NCI-H187 (cell line): Measurements from ENCODE around the gene RASL11A.
"Not testable (repeated sequence)": the region's sequence is repeated elsewhere in the genome, so short reads cannot be mapped to it uniquely, and the experiment has no call there.

Source experiments
- DNase-seq, 2 experiments: peaks; one replicate each; lab custom pipeline; 2025; lab: John Stamatoyannopoulos, UW

Gene RASL11A

GRCh38 chr13:27267596-27267995, 3.0 kb upstream of the RASL11A start:
- DNase-seq: no peak

GRCh38 chr13:27269114-27269665, 1.4 kb upstream of the RASL11A start:
- DNase-seq: no peak

- no peak for DNase-seq
Observed at GRCh38 chr13:27271570-27272096, 1.0 kb downstream of the RASL11A start.

- DNase-seq: no peak
Observed at GRCh38 chr13:27273658-27274425, 3.2 kb downstream of the RASL11A start.

GRCh38 chr13:27274631-27275030, 4.0 kb downstream of the RASL11A start:
- no peak for DNase-seq

- DNase-seq: no peak
Observed at GRCh38 chr13:27276188-27276587, 5.6 kb downstream of the RASL11A start.

GRCh38 chr13:27279506-27279905, 8.9 kb downstream of the RASL11A start:
- no peak for DNase-seq

GRCh38 chr13:27280009-27280656, 9.5 kb downstream of the RASL11A start:
- DNase-seq: no peak

- no peak for DNase-seq
Observed at GRCh38 chr13:27280841-27281240, 10.2 kb downstream of the RASL11A start.

- DNase-seq: no peak
Observed at GRCh38 chr13:27281420-27281819, 10.8 kb downstream of the RASL11A start.

GRCh38 chr13:27283906-27284493, 13.4 kb downstream of the RASL11A start:
- DNase-seq: no peak

GRCh38 chr13:27288392-27288791, 17.8 kb downstream of the RASL11A start:
- DNase-seq: no peak

- no peak for DNase-seq
Observed at GRCh38 chr13:27289011-27289665, 18.5 kb downstream of the RASL11A start.

GRCh38 chr13:27290715-27291114, 20.1 kb downstream of the RASL11A start:
- DNase-seq: no peak

- not testable (repeated sequence) for DNase-seq
Observed at GRCh38 chr13:27291967-27292366, 21.3 kb downstream of the RASL11A start.

GRCh38 chr13:27293076-27293691, 22.6 kb downstream of the RASL11A start:
- no peak for DNase-seq

- DNase-seq: no peak
Observed at GRCh38 chr13:27293873-27294515, 23.4 kb downstream of the RASL11A start.

- DNase-seq: no peak
Observed at GRCh38 chr13:27295096-27295495, 24.5 kb downstream of the RASL11A start.

GRCh38 chr13:27295660-27296059, 25.0 kb downstream of the RASL11A start:
- DNase-seq: no peak

GRCh38 chr13:27296496-27296895, 25.9 kb downstream of the RASL11A start:
- DNase-seq: no peak

- no peak for DNase-seq
Observed at GRCh38 chr13:27298849-27299248, 28.2 kb downstream of the RASL11A start.
